Activated CD4-positive, CD25-positive, alpha-beta regulatory T cell (primary cell): ENCODE results near the gene SLC10A3.
"Not testable (repeated sequence)": the region's sequence is repeated elsewhere in the genome, so short reads cannot be mapped to it uniquely, and the experiment has no call there.

Experiments used
- DNase-seq, 4 experiments: peaks; one replicate each; lab custom pipeline; 2025; lab: John Stamatoyannopoulos, UW

Gene SLC10A3

DNA sequence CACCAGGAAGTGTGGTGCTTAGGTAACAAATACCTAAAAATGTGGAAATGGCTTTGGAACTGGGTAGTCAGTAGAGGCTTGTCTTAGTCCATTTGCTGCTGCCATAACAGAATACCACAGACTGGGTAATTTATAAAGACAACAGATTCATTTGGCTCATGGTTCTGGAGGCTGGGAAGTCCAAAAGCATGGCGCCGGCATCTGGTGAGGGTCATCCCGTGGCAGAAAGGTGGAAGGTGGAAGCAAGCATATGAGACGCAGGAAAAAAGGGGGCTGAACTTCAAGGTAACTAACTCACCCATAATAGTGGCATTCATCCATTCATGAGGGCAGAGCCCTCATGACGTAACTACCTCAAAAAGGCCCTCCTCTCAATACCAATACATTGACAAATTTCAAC lies 19.0 kb upstream of the SLC10A3 start:
- DNase-seq = no peak

- no peak for DNase-seq
Observed at GRCh38 chrX:154508384-154508745, 17.9 kb upstream of the SLC10A3 start.

- no peak for DNase-seq
Observed at GRCh38 chrX:154507673-154508383, 17.4 kb upstream of the SLC10A3 start.

- DNase-seq = no peak
Observed at GRCh38 chrX:154506483-154507332, 16.3 kb upstream of the SLC10A3 start.

DNA sequence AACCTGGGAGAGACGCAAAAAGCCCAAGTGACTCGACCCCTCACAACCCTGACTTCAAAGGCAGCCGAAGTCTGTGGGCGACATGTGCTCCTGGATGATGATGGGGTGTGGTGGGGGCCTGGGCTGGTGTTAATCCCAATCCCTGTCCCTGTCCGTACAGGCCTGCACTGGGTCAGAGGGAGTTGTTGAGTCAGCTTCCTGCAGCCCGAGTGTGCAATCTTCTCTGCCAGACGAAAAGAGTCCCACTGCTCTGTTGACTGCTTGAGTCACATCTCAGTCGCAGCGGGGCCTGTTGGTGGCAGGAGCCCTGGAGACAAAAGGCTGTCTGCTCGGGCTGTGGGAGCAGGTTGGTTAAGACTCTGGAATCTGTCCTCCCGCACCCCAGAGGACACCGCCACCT lies 15.3 kb upstream of the SLC10A3 start:
- DNase-seq = no peak

DNA sequence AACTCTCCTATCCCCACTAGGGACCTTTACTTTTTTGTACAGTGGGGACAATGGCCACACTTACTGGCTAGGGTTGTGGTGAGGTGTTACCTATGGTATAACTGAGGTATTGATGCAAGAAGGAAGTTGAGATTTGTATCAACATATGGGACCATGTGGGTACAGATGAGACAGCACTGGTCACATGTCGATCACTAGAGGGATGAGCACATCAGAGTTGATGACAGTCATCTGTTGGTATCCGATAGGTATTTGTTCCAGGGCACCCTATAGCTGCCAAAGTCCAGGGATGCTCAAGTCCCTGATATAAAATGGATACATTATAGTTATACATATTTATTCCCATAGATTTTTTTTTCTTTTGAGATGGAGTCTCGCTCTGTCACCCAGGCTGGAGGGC lies 12.6 kb upstream of the SLC10A3 start:
- no peak for DNase-seq

DNA sequence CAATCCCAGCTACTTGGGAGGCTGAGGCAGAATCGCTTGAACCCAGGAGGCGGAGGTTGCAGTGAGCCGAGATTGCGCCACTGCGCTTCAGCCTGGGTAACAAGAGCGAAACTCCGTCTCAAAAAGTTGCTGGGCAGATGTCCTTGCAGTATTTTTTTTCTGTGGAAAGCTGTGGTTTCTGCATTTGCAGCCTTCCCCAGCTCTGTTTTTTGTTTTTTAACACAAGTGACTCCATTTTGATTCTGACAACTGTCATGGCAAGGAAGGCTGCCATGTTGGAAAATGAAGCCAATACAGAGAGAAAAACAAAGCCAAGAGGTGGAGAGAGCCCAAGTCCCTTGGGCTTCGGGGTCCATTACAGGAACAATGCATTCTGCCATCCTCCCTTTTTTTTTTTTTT lies 11.7 kb upstream of the SLC10A3 start:
- no peak for DNase-seq

DNA sequence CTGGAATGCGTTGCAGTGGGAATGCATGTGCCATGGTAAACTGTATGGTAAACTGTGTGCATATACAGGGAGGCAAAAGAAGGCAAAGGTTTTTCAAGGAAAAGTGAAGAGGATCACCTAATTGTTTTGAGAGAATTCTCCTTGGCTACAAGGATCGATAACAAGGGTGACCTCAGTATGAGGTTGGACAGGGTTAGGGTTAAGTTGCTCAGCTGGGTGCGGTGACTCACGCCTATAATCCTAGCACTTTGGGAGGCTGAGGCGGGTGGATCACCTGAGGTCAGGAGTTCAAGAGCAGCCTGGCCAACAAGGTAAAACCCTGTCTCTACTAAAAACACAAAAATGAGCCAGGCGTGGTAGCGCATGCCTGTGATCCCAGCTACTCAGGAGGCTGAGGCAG lies 11.0 kb upstream of the SLC10A3 start:
- DNase-seq = not testable (repeated sequence)

DNA sequence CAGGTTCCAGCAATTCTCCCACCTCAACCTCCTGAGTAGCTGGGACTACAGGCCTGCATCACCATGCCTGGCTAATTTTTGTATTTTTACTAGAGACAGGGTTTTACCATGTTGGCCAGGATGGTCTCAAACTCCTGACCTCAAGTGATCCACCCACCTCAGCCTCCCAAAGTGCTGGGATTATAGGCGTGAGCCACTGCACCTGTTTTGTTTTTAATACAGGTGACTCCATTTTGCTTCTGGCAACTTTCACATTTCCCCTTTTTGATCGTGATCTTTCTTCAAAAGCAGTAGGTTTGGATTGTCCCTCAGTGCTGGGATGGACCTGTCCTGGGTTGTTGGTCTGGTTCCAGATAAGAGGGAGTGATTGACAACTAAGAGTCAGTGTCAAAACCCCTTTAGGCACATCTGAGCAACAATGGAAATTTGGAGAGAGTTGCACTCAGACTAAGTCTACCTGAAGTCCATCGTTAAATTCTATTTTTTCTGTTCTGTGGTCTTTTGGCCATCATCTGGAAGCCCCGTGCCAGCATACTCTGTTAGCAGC lies 6.2 kb upstream of the SLC10A3 start:
- not testable (repeated sequence) for DNase-seq

GRCh38 chrX:154495472-154495922 lies 5.1 kb upstream of the SLC10A3 start:
- DNase-seq = no peak

- no peak for DNase-seq
Observed at GRCh38 chrX:154494715-154495114, 4.3 kb upstream of the SLC10A3 start.

DNA sequence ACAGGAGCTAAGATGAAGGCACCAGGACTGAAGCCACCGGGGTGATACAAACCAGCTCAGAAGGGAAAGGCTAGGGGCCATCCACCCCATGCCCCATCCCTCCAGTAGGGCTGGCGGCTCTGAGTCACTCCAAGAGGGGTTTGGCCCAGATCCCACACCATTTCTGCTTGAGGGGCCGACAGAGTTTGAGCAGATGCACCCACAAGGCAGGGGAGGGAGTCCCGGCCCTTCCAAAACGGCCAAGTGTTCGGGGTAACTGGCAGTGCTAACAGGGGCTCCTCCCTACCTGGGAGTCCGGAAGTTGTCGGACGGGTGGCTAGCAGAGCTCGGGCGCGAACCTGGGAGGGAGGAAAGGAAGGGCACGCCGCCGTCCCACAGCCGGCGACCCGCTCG lies 412 bp downstream of the SLC10A3 start:
- DNase-seq = peak in 1 of 4 experiments; percentile 9

GRCh38 chrX:154489182-154489581 lies 1.2 kb downstream of the SLC10A3 start:
- DNase-seq = no peak

- DNase-seq = no peak
Observed at GRCh38 chrX:154488336-154489075, 1.9 kb downstream of the SLC10A3 start.

DNA sequence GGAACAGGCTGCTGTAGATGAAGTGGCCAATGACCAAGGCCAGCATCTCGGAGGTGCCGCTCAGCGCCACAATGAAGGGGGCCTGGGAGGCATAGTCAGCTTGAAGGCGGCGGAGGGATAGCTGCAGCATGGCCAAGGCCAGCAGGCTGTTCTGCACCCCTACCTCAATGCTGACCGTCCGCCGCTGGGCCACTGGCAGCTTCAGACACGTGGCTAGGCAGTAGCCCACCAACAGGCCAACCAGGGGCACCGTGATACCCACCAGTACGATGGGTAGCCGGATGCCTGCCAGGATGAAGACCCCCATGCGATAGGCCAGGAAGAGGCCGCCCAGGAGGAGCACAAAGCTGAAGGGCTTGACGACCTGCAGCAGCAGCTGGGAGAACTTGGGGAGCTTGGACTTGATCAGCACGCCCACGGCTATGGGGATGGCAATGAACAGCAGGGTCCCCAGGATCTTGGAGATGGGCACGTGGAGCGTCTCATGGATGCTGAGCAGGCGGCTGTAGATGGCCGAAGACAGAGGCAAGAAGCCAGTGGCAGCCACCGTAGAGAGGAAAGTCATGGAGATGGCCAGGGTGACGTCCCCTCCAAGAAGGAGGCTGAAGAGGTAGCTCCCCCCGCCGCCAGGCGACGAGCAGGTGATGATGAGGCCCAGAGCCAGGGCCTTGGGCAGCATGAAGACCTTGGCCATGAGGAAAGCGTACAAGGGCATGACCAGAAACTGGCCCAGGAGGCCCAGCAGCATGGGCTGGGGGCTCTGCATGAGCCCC lies 2.7 kb downstream of the SLC10A3 start:
- DNase-seq = no peak

GRCh38 chrX:154486396-154487207 lies 3.8 kb downstream of the SLC10A3 start, which contains the start of gene UBL4A:
TSS of gene UBL4A (minus strand) at chrX:154486615. CDS start at chrX:154486584, 31 bp downstream.
- DNase-seq = peak in 3 of 4 experiments; percentile 7 to 45 (median 27)

GRCh38 chrX:154486052-154486395 lies 4.4 kb downstream of the SLC10A3 start:
- no peak for DNase-seq

DNA sequence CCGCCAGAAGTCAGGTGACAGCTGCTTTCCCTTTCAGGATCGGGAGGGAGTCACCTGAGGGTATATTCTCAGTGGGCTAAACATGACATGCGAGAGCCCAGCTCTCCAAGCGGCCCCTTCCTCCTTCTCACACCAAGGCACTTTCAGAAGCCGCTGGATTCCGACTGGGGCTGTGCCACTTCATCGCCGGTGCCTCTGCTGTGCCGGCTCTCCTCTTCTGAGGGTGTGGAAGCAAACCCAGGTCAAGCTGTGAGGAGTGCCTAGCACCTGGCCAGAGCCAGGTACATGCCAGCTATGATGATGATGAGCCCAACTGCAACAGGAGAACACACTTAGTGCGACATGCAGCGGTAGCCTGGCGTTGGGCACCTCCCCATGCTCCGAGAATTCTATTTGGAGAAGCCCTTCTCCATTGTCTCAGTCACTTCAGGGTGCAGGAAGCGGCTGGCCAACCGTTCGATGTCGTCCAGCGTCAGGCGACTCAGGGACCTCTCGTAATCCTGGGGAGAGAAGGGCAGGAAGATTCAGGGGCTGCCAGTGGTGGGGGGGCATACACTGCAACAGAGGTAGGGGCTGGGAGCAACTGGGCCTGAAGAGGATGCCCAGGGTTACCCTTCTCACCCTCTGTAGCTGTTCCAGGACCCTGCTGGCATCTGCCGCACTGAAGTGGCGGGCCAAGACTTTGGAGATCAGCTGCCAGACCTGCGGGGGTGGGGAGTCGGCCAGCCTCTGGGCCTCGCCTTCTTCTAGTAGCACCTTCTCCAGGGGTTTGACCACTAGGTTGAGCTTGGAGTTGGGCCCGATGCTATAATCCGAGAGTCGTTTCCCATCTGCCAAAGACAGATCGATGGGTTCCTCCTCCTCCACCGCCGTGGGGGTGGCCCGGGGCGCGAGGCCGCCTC lies 5.0 kb downstream of the SLC10A3 start:
- DNase-seq = no peak
